H1 (cell line): ENCODE measurements around the gene KRT34. TPM values are rescaled to one million over a fixed set of nuclear protein-coding genes. Genes with fewer than 3 reads are reported as not detected.

Experiments used
- CBX8 ChIP-seq: fragments of 300-800, 300-1000 bp; sonication (generic); IDR thresholded peaks from 2 replicates; pipeline ENCODE4 v1.7.1; 2016; ENCODE audit warnings: low read depth, low read length, borderline replicate concordance
- EZH2 ChIP-seq: fragments of 200-600 bp; sonication (generic); IDR thresholded peaks from 2 replicates; pipeline ENCODE4 v1.7.1; 2012; ENCODE audit warnings: low read depth, mild to moderate bottlenecking, moderate library complexity, low read length, inconsistent platforms; ENCODE audit not compliant: severe bottlenecking
- JUND ChIP-seq: IDR thresholded peaks from 2 replicates; pipeline ENCODE4 v1.6.1; 2011; ENCODE audit warnings: mild to moderate bottlenecking, improper control_type of control experiment, low read length
- KDM5A ChIP-seq: fragments of 200-600 bp; IDR thresholded peaks from 2 replicates; pipeline ENCODE4 v1.7.1; 2012; ENCODE audit warnings: mild to moderate bottlenecking, low read length, inconsistent platforms, mixed read lengths
- MAFK ChIP-seq: IDR thresholded peaks from 2 replicates; pipeline ENCODE4 v1.6.1; 2012; ENCODE audit warnings: low read depth, mild to moderate bottlenecking, improper control_type of control experiment, low read length
- RXRA ChIP-seq: IDR thresholded peaks from 2 replicates; pipeline ENCODE4 v1.6.1; 2011; ENCODE audit warnings: low read depth, mild to moderate bottlenecking, low read length, moderate library complexity; ENCODE audit not compliant: insufficient read depth
- SUZ12 ChIP-seq: fragments of 200-600 bp; sonication (generic); IDR thresholded peaks from 2 replicates; pipeline ENCODE4 v1.6.1; 2012; ENCODE audit warnings: mild to moderate bottlenecking, inconsistent platforms, low read length, moderate library complexity, mixed read lengths
- polyA plus RNA-seq, 7 experiments: library from polyadenylated mRNA; depleted of rRNA in 3 of 7; stranded (reverse) in 5 of 7; unstranded in 2 of 7; fragments of >200 nt in 5 of 7; fragments of 200-250 nt in 2 of 7; gene quantifications; 1 replicate in 5 of 7; 2 replicates in 1 of 7; 4 replicates in 1 of 7; pipeline versions ENCODE4 v1.2.1 to v1.2.3, GENCODE V29; 2011 to 2013; ENCODE audit warnings: missing spikeins in 2 of 7, mixed read lengths in 2 of 7
- total RNA-seq: library from RNA; stranded (reverse); fragmentation: NEBNext Ultra II Directional; extraction: Animal tissue kit (Norgen Biotek cat#: 25700); gene quantifications from 2 replicates; pipeline ENCODE4 v1.2.1, GENCODE V29; 2021

The KRT34 gene
- total and polyA plus RNA-seq, 2 of the 8 experiments (the other 6 are each of a cell fraction or from before 2014, with no cell fraction given) = not detected

DNA sequence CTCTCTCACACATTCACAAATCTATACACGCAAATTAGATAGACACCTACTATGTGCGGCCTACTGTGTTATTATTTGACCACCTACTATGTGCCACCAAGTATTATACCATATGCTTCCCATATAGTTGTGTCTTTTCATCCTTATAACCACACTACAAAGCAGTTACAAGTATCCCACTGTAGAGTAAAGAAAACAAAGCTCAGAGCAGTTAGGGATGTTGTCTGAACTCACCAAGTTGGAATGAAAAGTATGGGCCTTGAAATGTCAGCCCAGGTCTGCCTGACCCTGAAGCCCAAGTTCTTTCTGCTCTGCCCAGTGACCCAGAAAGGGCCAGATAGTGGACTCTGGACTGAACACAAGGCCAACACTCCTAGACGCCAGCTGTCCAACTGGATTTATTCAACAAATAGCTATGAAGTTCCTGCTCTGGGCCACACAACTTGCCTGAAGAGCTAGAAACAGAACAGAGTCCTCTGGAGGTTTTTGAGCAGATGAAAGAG lies 33.8 kb upstream of the KRT34 start (continued):
- TF ChIP-seq KDM5A (no peak), JUND (no peak), RXRA (no peak), CBX8 (no peak), SUZ12 (no peak), EZH2 (no peak), MAFK (no peak)
